ENCODE measurements around the gene TRIP12. TPM values are rescaled to one million over a fixed set of nuclear protein-coding genes. Genes with fewer than 3 reads are reported as not detected.
A peak's percentile ranks its signal among the peaks of the same experiment; 100 is the strongest.
"Not testable (repeated sequence)": the region's sequence is repeated elsewhere in the genome, so short reads cannot be mapped to it uniquely, and the experiment has no call there.

TRIP12 gene
- total RNA-seq, 1 donor from 2014 or later, result 167 TPM

GRCh38 chr2:229921101-229921891, 513 bp downstream of the TRIP12 start:
- peak; percentile 84 for DNase-seq (ENCODE audit: low read depth)

- DNase-seq (ENCODE audit: low read depth), result no peak
Measured at GRCh38 chr2:229920011-229920641, 1.7 kb downstream of the TRIP12 start.

- DNase-seq (ENCODE audit: low read depth), result no peak
Measured at GRCh38 chr2:229917793-229918192, 4.0 kb downstream of the TRIP12 start.

GRCh38 chr2:229914171-229914570, 7.6 kb downstream of the TRIP12 start:
- no peak for DNase-seq (ENCODE audit: low read depth)

GRCh38 chr2:229910832-229911412, 10.9 kb downstream of the TRIP12 start:
- peak; percentile 42 for DNase-seq (ENCODE audit: low read depth)

- peak; percentile 53 for DNase-seq (ENCODE audit: low read depth)
Measured at GRCh38 chr2:229910147-229910831, 11.5 kb downstream of the TRIP12 start.

GRCh38 chr2:229909090-229909489, 12.7 kb downstream of the TRIP12 start:
- no peak for DNase-seq (ENCODE audit: low read depth)

- DNase-seq (ENCODE audit: low read depth), result no peak
Measured at GRCh38 chr2:229905601-229906000, 16.2 kb downstream of the TRIP12 start.

- no peak for DNase-seq (ENCODE audit: low read depth)
Measured at GRCh38 chr2:229903037-229903436, 18.8 kb downstream of the TRIP12 start.

GRCh38 chr2:229901819-229902218, 20.0 kb downstream of the TRIP12 start:
- DNase-seq (ENCODE audit: low read depth), result peak; percentile 75

- DNase-seq (ENCODE audit: low read depth), result not testable (repeated sequence)
Measured at GRCh38 chr2:229900514-229900913, 21.3 kb downstream of the TRIP12 start.

GRCh38 chr2:229900012-229900411, 21.8 kb downstream of the TRIP12 start:
- no peak for DNase-seq (ENCODE audit: low read depth)

- no peak for DNase-seq (ENCODE audit: low read depth)
Measured at GRCh38 chr2:229899604-229900003, 22.2 kb downstream of the TRIP12 start.

- no peak for DNase-seq (ENCODE audit: low read depth)
Measured at GRCh38 chr2:229896857-229897256, 25.0 kb downstream of the TRIP12 start.

GRCh38 chr2:229889023-229889422, 32.8 kb downstream of the TRIP12 start:
- no peak for DNase-seq (ENCODE audit: low read depth)

- no peak for DNase-seq (ENCODE audit: low read depth)
Measured at GRCh38 chr2:229888031-229888430, 33.8 kb downstream of the TRIP12 start.

- DNase-seq (ENCODE audit: low read depth), result no peak
Measured at GRCh38 chr2:229887441-229887840, 34.4 kb downstream of the TRIP12 start.

- no peak for DNase-seq (ENCODE audit: low read depth)
Measured at GRCh38 chr2:229884775-229885699, 36.8 kb downstream of the TRIP12 start.

- no peak for DNase-seq (ENCODE audit: low read depth)
Measured at GRCh38 chr2:229882583-229882982, 39.2 kb downstream of the TRIP12 start.

- no peak for DNase-seq (ENCODE audit: low read depth)
Measured at GRCh38 chr2:229880892-229881586, 40.8 kb downstream of the TRIP12 start.

All from myocyte (in vitro differentiated cells).